ENCODE measurements around the gene FOSL1.

The FOSL1 gene

DNA sequence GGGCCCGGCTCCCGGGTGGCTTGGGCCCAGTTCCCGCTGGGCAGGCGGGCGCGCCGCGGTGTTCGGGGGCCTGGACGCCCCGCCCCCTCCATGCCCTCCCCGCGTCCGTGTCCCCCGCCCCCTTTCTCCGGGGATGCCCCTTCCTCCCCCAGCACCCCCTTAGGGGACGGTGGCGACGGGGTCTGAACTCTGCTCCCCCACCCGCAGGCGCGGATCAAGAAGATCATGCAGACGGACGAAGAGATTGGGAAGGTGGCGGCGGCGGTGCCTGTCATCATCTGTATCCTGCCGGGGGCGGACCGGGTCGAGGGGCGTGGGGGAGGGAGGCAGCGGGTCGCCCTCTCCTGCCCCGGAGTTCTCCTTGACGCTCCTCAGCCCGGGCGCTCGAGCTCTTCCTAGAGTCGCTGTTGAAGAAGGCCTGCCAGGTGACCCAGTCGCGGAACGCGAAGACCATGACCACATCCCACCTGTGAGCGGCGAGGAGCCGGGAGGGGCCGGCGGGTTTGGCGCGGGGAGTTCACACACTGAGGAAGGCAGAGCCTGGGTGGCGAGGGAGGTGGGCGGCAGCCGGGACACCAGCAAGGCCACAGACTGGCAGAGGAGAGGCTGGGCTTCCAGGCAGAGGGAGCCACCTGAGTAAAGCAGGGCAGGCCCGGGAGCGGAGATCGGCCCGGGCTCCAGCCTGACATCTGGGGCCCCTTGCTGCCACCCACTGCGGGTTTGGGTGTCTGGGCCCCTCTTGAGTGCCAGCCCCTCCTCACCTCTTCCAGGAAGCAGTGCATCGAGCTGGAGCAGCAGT lies 19.6 kb upstream of the FOSL1 start:
- peak; percentile 62 to 71 for DNase-seq

DNA sequence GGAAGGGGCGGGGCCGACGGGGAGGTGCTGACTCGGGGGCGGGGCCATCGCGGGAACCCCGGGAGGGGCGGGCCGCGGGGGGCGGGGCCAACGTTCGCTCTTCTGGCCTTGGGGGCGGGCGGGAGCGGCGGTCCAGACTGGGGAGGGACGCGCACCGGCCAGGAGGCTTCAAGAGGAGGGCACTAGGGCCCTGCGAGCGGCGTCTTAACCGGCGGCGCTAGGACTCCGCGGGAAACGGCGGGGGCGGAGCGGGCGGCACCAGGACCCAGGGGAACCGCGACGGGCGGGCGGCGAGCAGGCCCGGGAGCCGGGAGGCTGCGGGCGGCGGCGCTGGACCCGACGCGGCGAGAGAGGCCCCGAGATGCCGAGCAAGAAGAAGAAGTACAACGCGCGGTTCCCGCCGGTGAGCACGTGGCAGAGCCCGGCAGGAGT lies 19.0 kb upstream of the FOSL1 start, which contains the start of gene DRAP1:
TSS of gene DRAP1 (plus strand) at position 286 of the 432 bp plus-strand sequence. CDS start at position 362, 76 bp downstream.
- DNase-seq, result peak; percentile 99 to 100

DNA sequence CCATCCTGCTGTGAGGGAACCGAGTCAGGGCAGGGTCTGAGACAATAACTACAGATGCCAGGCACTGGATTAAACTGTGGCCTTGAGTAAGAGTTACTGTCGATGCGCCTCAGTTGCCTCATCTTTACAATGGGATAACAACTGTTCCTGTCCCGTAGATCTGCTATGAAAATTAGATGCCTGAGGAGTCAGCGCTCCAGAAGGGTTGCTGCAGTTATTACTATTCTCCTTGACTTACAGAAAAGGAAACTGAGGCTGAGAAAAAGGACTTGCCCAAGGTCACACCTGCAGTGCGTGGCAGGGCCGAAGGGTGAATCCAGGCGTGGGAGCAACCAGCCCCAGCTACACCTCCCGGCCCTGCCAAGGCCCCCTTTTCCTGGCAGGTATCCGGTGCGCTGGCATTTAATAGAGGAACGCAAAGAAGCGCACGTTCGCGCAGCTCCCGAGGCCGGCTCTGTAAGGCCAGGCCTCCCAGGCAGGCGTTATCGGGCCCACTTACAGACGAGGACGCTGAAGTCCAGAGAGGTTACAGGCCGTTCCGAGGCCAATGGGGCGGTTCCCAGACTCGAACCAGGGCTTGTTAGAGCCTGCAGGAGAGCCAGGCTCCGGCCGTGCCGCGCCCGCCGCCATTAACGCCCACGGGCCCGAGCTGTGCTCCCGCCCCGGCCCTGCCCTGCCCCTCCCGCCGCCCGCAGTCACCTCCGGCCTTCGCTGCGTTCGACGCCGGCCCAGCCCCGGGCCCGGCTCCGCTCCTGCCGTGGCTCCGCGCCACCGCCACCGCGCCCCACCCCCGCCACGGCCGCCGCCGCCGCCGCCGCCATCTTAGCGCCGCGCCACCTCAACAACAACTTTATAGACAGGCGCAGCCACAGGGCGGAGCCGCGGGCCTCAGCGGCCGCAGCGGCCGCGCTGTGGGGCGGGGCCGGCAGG lies 18.3 kb upstream of the FOSL1 start, which contains the start of gene C11orf68:
TSS of gene C11orf68 (minus strand) at position 852 of the 930 bp plus-strand sequence. CDS start at position 821, 31 bp downstream.
- DNase-seq, result no peak

DNA sequence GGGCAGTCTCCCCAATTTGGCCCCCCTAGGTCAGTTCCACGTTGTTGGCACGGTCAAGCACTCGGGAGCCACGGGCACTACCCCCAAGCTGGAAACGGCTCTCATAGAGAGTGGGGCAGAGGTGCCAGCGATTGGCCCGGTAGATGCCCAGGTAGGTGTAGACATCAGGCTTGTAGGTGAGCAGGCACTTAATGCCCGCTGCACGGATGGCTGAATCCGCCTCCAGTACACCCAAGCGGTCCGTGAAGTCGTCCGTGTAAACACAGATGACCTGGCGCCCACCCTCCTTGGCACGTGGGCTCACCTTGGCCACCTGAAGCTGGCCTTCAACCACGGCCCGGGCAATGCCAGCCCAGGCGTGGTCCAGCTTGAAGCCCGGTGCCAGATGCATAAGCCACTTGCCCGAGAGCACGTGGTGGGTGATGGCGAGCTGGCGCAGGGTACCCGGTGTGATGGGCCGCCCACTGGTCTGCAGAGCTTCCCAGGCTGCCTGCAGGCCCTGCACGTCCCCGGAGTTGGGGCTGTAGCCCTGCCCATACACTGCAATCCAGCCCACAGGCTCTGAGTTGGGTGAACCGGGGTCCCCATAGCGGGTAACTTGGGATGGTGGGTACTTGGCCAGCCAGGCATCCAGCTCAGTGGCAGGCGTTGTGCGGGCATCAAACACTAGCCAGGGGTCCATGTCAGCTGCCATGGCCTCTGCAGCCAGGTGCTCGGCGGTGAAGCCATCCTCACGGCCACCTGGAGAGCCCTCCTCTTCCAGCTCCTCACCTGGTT lies 17.4 kb upstream of the FOSL1 start:
- DNase-seq, result no peak

DNA sequence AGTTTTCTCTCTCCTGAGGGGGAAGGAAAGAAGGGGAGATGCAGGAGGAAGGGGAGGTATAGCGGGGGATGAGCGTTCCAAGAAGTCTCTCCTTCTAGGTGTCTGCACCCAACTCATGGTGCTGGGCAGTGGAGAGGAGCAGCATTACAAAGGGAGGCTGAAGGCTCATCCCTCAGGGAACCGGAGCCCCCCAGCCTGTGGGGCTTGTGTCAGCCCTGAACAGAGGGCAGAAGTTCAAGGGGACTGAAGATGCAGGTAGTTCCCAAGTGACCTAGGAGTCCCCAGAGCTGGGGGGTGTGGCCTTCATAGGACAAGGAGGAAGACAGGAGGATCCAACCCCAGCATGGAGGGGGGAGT lies 16.9 kb upstream of the FOSL1 start:
- no peak for DNase-seq

DNA sequence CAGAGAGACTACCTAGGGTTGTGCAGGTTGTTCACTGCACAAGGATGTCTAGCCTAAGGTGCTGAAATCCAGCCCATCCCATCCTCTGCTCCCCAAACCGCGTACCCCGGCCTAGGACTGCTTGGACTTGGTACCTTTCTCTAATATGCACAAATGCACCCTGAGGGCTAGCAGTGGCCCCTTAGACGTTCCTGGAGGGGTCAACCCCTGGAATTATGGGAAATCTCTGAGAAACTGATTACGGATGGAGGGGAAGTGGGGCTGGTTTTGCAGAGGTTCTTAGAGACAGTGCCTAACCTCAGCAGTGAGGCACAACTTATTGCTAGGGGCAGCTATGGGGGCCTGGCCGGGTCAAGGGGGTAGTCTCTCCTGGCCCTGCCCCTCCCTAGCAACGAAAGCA lies 16.2 kb upstream of the FOSL1 start:
- no peak for DNase-seq

DNA sequence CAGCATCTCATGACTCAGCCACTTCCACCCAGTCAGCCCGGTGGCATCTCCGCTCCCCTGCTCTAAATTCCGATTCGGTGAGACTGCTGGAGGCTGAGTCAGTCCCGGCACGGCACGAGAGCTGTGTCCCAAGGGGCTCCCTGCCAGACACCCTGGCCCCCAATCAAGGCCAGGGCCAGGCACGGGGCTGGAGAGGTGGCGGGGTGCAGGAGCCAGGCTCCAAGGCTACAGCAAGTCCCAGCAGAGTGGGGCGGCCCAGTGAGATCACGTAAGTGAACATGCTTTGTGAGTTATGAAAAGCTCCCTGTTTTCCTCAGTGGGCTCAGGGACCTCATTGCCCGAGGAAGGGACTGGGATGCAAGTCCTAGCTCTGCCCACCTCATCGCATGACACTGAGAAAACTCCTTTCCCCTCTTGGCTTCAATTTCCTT lies 15.6 kb upstream of the FOSL1 start:
- no peak for DNase-seq

DNA sequence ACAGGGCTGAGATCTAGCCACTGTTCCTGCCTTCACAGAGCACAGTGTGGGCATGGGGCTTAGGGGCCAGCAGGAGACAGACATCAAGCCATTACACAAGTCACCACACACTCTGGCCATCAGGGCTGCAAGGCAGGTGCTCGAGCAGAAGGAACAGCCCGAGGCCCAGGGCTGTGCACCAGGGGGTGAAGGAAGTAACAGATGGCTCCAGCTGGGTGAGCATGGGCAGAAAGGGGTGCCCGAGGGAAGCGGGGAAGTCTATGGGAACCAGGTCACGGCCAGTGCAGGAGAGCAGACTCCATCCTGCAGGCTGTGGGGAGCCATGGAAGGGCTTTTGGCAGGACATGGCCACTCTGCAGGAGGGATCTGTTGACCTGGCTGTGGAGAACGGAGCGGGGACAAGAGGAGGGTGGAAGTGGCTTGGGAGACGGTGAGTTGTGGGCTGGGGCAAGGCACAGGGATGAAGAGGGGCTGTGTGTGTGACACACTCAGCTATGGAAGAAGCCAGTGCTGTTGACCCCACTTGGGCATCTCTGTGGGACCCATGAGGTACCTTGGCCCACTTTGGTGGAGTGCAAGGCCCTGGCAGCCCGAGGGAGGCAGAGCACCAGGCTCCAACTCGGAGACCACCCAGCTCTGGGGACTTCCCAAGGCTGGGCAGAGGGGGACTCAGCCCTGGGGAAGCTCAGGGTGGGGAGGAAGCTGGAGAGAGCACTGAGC lies 15.1 kb upstream of the FOSL1 start:
- DNase-seq, result no peak

DNA sequence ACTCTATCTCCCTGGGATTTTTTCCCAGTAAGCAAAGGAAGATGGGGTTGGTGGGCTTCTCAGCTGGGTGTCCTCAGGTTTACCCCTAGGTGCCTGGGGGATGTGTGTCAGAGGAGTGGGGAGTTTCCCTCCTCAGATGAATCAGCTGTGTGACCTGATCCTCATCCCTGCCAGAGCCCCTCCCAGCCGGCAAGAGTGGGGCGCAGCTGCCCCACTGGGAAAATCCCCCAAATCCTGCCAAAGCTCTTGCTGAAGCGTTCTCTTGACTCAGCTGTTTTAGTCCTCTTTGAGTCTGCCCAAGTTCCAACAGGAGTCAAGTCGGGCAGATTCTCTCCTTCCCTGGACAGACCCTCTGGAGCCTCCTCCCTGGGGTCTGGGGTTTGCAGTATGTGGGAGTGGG lies 12.7 kb upstream of the FOSL1 start:
- no peak for DNase-seq

DNA sequence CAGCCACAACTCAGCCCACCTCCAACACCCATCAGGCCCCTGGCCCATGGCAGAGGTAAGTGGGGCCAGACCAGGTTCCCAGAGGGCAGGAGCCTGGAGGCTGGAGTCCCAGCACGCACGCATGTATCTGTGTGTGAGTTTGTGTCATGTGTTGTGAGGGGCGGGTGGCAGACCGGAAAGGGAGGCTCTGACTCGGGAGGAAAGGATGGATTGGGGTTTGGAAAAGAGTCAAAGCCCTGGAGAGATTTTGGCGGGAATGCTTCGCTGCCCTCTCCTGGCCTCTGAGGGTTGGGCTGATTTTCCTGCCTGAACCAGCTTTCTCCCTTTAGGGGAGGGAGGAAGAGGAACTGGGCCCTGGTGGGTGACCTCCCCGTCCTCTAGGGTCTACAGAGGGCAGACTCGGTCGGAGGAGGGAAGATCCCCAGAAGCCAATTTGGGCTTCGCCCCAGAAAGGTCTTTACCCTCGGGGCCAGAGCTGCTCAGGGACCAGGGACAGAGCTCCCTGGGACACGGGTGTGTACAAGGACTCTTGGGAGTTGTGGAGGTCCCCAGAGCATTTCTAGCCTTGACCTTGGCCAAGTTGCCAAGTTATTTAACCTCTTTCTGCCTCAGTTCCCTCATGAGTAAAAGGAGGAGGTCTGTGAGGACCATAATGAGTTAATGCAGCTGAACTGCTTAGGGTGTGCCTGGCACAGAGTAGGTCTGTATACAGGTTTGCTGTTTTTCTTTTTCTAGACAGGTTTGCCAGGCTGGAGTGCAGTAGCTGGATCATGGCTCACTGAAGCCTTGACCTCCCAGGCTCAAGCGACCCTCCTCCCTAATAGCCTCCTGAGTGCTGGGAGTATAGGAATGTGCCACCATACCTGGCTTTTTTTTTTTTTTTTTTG lies 11.7 kb upstream of the FOSL1 start:
- DNase-seq, result no peak

DNA sequence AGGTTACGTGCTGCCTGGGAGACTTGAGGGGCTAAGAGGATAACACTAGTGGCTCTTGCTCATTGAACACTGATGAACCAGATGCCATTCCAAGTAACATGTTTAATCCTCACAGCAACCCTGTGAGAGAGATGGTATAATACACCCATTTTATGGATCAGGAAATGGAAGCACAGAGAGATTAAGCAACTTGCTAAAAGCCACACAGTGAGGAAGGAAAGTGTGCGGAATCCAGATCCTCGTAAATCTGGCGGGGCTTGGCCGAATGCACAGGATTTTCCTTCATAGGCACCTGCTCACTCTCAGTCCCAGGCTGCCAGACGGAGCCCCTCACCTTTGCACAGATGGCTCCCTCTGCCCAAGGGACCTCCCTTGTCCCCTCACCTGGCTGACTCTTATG lies 7.7 kb upstream of the FOSL1 start:
- DNase-seq, result no peak

DNA sequence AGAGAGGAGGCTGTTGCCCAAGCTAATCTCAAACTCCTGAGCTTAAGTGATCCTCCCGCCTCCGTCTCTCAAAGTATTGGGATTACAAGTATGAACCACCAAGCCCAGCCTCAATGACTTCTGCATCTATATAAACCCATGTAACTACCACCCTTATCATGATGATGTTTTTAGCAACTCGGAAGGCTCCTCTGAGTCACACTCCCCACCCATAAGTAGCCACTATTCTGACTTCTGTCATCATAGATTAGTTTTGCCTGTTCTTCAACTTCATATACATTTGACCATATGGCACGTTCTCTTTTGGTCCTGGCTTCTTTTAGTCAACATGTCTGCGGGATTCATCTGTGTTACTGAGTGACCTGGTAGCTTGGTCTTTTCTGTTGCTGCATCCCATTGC lies 6.4 kb upstream of the FOSL1 start:
- no peak for DNase-seq

DNA sequence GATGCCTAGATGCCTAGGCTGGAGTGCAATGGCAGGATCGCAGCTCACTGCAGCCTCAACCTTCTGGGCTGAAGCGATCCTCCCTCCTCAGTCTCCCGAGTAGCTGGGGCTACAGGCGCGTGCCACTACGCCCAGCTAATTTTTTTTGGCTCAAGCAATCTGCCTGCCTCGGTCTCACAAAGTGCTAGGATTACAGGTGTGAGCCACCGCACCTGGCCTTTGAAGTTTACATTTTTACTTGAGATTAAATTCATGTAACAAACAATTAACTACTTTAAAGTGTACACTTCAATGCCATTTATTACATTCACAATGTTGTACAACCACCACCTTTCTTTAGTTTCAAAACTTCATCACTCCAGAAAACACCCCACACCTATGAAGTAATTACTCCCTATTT lies 3.5 kb upstream of the FOSL1 start:
- DNase-seq, result no peak

DNA sequence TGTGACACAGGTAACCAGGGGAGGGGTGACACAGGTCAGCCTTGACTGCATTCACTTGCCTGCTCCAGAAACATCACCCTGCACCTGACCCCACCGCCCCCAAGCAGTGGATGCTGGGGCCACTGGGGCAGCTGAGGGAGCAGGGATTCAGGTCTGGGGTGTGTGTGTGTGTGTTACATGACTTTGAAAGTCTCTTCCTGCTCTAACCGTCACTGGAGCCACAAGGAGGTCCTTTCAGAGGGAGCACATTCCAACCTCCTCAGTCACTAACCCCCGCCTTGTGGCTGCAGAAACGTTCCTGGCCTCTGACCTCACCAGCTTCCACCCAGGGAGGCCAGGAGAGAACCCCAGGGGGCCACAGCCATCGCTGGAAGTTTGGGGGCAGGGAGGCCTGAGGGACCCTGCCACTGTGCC lies 2.9 kb upstream of the FOSL1 start:
- no peak for DNase-seq

DNA sequence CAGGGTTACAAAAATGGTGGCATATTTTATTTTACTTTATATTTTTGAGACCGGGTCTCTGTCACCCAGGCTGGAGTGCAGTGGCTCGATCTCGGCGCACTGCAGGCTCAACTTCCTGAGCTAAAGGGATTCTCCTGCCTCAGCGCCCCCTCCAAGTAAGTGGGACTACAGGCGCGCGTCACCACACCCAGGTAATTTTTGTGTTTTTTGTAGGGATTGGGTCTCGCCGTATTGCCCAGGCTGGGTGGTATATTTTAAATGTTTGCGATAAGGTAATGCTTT lies 652 bp upstream of the FOSL1 start:
- no peak for DNase-seq

DNA sequence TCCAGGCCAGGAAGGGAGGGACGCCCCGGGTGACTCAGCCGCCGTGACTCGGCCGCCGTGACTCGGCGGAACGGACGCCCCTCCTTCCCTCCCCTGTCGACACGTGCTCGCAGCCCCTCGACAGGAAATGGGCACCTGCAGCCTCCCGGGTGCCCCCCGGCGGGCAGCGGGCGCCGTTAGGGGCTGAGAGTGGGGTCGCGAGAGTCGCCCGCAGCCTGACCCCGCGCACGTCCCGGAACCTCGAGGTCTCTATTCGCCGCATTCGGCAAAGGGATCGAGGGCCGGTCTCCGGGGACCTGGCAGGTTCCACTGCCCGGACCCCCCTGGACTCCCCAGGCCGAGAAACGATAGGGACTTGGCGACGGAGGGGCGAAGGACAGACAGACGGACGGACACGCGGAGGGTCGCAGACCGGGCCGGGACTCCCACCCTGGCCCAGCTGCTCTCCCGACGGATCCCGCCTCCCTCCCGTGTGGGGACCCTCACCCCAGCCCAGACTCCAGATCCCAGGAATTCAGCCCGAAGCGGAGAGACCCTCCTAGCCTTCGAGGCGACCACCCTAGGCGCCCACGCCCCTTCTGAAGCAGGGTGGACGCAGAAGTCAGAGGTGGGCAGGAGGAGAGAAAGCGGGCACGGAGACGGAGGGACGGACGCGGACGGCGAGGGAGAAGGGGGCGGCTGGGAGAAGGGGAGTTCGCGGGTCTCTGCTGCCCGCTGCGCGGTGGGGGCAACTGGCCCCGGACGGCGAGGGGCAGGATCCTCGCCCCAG lies 648 bp downstream of the FOSL1 start:
- peak; percentile 72 to 79 for DNase-seq

DNA sequence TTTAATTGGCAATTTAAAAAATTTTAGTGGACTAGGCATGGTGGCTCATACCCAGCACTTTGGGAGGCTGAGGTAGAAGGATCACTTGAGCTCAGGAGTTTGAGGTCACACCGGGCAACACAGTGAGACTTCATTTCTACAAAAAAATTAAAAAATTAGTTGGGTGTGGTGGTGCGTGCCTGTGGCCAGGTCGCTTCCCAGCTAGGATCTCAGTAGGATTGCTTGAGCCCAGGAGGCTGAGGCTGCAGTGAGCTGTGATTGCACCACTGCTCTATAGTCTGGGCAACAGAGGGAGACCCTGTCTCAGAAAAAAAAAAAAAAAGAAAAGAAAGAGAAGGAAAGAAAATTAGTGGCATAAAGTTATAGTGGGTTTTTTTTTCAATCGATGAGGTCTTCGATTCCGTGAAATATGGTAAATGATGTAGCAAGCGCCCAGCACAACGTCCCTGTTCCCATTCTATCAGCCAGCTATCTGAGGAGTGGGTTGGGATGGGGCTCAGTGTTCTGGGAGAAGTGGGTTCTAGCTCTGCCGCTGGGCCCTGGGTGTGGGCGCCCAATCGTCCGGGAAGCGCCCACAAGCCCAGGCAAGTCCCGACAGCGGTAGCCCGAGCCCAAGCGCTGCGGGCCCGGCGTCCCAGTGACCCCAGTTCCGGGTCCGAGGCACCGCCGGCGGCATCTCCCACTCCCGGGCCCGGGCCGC lies 1.4 kb downstream of the FOSL1 start:
- DNase-seq, result no peak

DNA sequence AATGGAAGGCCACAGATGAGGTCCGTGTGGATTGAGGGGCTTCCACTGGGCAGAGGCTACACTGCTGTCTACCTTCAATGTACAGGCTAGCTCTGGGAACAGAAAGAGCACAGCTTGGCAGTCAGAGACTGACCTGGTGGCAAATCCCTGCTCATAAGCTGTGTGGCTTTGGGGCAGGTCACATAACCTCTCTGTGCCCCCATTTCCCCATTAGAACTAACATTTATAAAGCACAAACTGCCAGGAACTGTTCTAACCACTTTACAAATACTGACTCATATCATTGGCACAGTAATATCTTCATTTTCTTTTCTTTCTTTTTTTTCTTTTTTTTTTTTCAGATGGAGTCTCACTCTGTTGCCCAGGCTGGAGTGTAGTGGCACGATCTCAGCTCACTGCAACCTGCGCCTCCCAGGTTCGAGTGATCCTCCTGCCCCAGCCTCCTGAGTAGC lies 3.1 kb downstream of the FOSL1 start:
- no peak for DNase-seq

DNA sequence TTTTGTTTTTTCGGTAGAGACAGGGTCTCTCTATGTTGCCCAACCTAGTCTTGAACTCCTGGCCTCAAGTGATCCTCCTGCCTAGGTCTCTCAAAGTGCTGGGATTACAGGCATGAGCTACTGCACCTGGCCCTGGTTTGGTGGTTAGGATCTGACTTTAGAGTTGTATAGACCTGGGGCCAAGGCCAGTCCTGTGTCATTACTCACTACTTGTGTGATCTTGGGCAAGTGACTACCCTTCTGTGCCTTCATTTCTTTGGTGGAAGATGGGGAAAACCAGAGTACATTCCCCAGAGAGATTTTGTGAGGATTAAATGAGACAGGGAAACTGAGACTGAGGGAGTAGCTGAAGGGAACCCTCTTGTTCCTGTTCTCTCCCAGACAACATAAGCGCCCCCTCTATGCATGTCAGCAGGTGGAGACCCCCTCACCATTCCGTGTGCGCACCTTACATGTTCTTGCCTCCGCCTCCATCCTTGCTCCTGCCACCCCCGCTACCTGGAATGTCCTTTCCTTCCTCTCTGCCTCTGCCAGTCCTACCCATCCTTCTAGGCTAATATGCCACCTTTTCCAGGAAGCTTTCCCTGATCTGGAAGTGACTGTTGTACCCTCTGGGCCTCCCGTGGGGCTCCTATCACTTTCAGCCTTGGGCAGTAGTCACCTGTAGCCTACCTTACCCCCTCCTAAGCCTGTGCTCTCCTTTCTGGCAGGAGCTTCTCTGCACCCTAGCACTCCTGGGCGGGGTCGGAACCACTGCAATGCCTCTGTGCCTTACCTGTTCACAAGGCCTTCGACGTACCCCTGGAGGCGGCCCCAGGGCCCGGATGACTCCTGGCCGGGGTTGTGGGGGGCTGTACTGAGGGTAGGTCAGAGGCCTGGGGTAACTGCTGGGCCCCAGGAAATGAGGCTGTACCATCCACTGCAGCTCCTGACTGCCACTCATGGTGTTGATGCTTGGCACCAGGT lies 3.9 kb downstream of the FOSL1 start:
- DNase-seq, result no peak
